Lung (tissue), 12 donors: ENCODE data around the gene GSTA4. TPM values are rescaled to one million over a fixed set of nuclear protein-coding genes. Genes with fewer than 3 reads are reported as not detected.
"Not testable (repeated sequence)": the region's sequence is repeated elsewhere in the genome, so short reads cannot be mapped to it uniquely, and the experiment has no call there.

Source experiments
- ATAC-seq: fragments of 200-7000 bp; cut with Tn5 transposase; one replicate; pipeline ENCODE4 v1.9.1; 2020; ENCODE audit warnings: moderate number of reproducible peaks; ENCODE audit not compliant: insufficient read depth, low FRiP score
- DNase-seq, 3 donors: peaks; one replicate each; pipeline ENCODE4 v3.0.0-alpha.2; 2013 to 2017
- H3K27ac ChIP-seq, 2 donors: one replicate each; pipeline ENCODE4 v1.5.1; 2013; ENCODE audit warnings: mild to moderate bottlenecking in 2 of 2, moderate library complexity in 2 of 2, control low read depth in 1 of 2, inconsistent platforms in 1 of 2, low read depth in 1 of 2, low read length in 1 of 2
- H3K27me3 ChIP-seq, 3 donors: one replicate each; pipeline ENCODE4 v1.5.1; 2013; ENCODE audit warnings: low read length in 2 of 3; ENCODE audit not compliant: control insufficient read depth in 3 of 3, insufficient read depth in 3 of 3
- H3K36me3 ChIP-seq, 4 donors: one replicate each; pipeline ENCODE4 v1.5.1; 2013; ENCODE audit warnings: low read length in 4 of 4, mild to moderate bottlenecking in 1 of 4, moderate library complexity in 1 of 4; ENCODE audit not compliant: control insufficient read depth in 4 of 4, insufficient read depth in 4 of 4
- H3K4me1 ChIP-seq, 5 donors: one replicate each; pipeline ENCODE4 v1.5.1; 2013; ENCODE audit warnings: low read length in 5 of 5, mild to moderate bottlenecking in 2 of 5, moderate library complexity in 1 of 5; ENCODE audit not compliant: control insufficient read depth in 5 of 5, insufficient read depth in 5 of 5
- H3K4me3 ChIP-seq: one replicate; pipeline ENCODE4 v1.5.1; 2013; ENCODE audit warnings: mild to moderate bottlenecking, control low read depth, moderate library complexity
- H3K9ac ChIP-seq, 2 donors: one replicate each; pipeline ENCODE4 v1.5.1; 2013; ENCODE audit warnings: low read length in 2 of 2, control low read depth in 1 of 2; ENCODE audit not compliant: insufficient read depth in 1 of 2
- H3K9me3 ChIP-seq, 4 donors: one replicate each; pipeline ENCODE4 v1.5.1; 2013; ENCODE audit warnings: low read length in 3 of 4, mild to moderate bottlenecking in 1 of 4, moderate library complexity in 1 of 4; ENCODE audit not compliant: control insufficient read depth in 4 of 4, insufficient read depth in 3 of 4
- WGBS, 2 donors: extraction: QIAGEN DNeasy Blood & Tissue Kit; methylation state at CpG; one replicate each; pipeline ENCODE4 v1.1.7; 2013; 5-methylcytosine and 5-hydroxymethylcytosine counted together
- polyA plus RNA-seq, 2 donors: library from polyadenylated mRNA; stranded (reverse); fragments of 200-250 nt; gene quantifications; one replicate each; pipeline ENCODE4 v1.2.1, GENCODE V29; 2013
- total RNA-seq, 2 donors: library from RNA; depleted of rRNA in 1 of 2; stranded (reverse); fragments of >200 nt in 1 of 2; gene quantifications; one replicate each; pipeline ENCODE4 v1.2.1, GENCODE V29; 2014 to 2021
- TF ChIP-seq, protein P1 (sequence below): IDR thresholded peaks from 2 replicates; pipeline ENCODE4 v1.5.1; 2012; ENCODE audit warnings: mild to moderate bottlenecking; ENCODE audit errors: control extremely low read depth, extremely low read depth
- donor health status: control.
- donor health status: control.
- donor health status: Bipolar disorder and iron deficiency.
- donor health status: healthy.
- donor health status: DM: yes; HTN: yes; CAD: no.

Gene GSTA4
- total and polyA plus RNA-seq, 4 donors: 46.0 to 115 (median 89.2) TPM

DNA sequence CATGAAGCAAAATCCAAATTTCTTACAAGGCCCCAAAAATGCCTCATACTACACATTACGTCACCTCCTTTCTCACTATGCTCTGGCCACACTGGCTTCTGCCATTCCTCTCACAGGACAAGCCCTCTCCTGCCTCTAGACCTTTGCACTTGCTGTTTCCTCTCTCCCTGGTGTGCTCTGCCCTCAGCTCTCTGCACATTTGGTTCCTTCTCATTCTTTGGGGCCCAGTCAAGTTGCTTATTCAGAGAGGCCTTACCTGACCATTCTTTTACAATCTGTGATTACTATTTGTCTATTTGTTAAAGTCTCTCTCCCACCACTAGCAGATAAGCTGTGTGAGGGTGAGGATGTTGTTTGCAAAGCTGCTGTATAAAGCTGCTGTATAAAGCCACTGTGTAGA, 15.4 kb upstream of the GSTA4 start:
- Histone ChIP-seq H3K9me3 (no peaks in the 10 kb centered on the region), H3K27ac (no peak overlapping the region), H3K4me3 (no peak overlapping the region), H3K27me3 (no peaks in the 10 kb centered on the region), H3K36me3 (peaks cover 35 to 64% (median 38%) of the 10 kb centered on the region in 4 donors), H3K9ac (no peak overlapping the region), H3K4me1 (peaks cover 0 to 27% (median 6%) of the 10 kb centered on the region in 5 donors)
- 93 to 97% methylated on average over 1 of the region's 1 CpG for WGBS, 2 donors
- ATAC-seq: no peak
- DNase-seq: no peak
- TF ChIP-seq, protein P1, sequence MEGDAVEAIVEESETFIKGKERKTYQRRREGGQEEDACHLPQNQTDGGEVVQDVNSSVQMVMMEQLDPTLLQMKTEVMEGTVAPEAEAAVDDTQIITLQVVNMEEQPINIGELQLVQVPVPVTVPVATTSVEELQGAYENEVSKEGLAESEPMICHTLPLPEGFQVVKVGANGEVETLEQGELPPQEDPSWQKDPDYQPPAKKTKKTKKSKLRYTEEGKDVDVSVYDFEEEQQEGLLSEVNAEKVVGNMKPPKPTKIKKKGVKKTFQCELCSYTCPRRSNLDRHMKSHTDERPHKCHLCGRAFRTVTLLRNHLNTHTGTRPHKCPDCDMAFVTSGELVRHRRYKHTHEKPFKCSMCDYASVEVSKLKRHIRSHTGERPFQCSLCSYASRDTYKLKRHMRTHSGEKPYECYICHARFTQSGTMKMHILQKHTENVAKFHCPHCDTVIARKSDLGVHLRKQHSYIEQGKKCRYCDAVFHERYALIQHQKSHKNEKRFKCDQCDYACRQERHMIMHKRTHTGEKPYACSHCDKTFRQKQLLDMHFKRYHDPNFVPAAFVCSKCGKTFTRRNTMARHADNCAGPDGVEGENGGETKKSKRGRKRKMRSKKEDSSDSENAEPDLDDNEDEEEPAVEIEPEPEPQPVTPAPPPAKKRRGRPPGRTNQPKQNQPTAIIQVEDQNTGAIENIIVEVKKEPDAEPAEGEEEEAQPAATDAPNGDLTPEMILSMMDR: no peak

DNA sequence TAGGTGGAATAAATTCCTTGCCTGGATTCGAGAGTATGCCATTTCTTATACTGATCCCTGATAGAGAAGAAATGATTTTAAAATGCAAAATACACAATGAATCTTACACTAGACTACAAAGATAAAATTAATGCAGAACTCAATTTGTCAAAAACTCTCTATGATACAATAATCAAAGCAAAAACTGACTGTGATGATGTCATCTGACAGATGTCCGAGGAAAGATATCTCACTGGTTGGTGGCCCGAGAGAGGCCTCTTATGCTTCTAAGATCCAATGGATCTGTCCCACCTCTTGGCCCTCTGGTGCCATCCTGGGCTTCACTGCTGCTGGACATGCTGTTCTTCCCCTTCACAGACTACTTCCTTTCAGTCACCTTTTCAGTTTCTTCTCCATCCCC, 14.4 kb upstream of the GSTA4 start:
- no peak overlapping the region for H3K27ac ChIP-seq
- peaks cover 0 to 19% (median 6%) of the 10 kb centered on the region in 5 donors for H3K4me1 ChIP-seq
- peaks cover 32 to 65% (median 42%) of the 10 kb centered on the region in 4 donors for H3K36me3 ChIP-seq
- H3K9me3 ChIP-seq: no peaks in the 10 kb centered on the region
- TF ChIP-seq, protein P1: no peak
- DNase-seq (no peak), ATAC-seq (no peak)
- 95 to 96% methylated on average over 3 of the region's 3 CpGs for WGBS, 2 donors
- no peak overlapping the region for H3K9ac ChIP-seq
- H3K4me3 ChIP-seq: no peak overlapping the region
- no peaks in the 10 kb centered on the region for H3K27me3 ChIP-seq

DNA sequence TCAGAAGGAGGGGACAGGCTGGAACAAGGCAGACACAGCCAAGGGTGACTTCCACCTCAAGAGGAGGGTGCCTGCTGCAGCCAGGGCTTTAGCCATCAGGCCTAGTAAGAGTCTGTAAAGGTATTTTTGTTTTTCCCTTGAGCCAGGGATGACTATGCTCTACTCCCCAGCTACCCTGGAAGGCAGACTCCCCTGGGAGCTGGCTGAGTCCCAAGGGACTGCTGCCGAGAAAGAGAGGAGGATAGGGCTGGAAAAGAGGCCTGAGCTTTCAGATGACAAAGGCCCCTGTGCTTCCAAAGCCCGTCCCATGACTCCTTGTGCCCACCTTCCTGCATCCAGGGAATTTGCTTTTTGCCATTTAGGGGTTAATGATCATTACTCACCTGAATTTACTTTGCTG, 14.0 kb upstream of the GSTA4 start:
- no peak for DNase-seq
- ATAC-seq: no peak
- H3K27ac ChIP-seq: no peak overlapping the region
- peaks cover 33 to 68% (median 42%) of the 10 kb centered on the region in 4 donors for H3K36me3 ChIP-seq
- H3K9me3 ChIP-seq: no peaks in the 10 kb centered on the region
- 88 to 94% methylated on average over 2 of the region's 2 CpGs for WGBS, 2 donors
- no peaks in the 10 kb centered on the region for H3K27me3 ChIP-seq
- peaks cover 0 to 15% (median 6%) of the 10 kb centered on the region in 5 donors for H3K4me1 ChIP-seq
- no peak overlapping the region for H3K9ac ChIP-seq
- no peak overlapping the region for H3K4me3 ChIP-seq
- TF ChIP-seq, protein P1: no peak

DNA sequence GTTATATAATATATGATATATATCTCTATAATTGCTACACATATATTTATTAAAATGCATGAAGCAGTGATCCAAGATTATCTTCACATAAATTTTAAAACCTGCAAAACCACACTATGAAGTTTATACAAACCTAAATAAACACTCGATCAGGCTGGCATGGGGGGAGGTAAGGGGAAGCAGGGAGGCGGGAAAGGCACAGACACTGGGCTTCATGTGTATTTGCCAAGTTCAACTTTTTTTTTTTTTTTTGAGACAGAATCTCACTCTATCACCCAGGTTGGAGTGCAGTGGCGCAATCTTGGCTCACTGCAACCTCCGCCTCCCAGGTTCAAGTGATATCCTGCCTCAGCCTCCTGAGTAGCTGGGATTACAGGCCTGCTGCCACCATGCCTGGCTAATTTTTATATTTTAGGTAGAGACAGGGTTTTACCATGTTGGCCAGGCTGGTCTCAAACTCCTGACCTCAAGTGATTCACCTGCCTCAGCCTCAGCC, 13.2 kb upstream of the GSTA4 start:
- not testable (repeated sequence) for H3K27ac ChIP-seq, DNase-seq, H3K9me3 ChIP-seq, H3K4me1 ChIP-seq, H3K27me3 ChIP-seq, H3K4me3 ChIP-seq, H3K9ac ChIP-seq, ATAC-seq
- H3K36me3 ChIP-seq: peaks cover 34 to 67% (median 39%) of the 10 kb centered on the region in 4 donors
- 72 to 90% methylated on average over 4 of the region's 4 CpGs for WGBS, 2 donors
